Esophagus muscularis mucosa (tissue), 4 donors: ENCODE measurements around the gene ECT2. TPM values are rescaled to one million over a fixed set of nuclear protein-coding genes. Genes with fewer than 3 reads are reported as not detected.
"Not testable (repeated sequence)": the region's sequence is repeated elsewhere in the genome, so short reads cannot be mapped to it uniquely, and the experiment has no call there.

Experiments used
- DNase-seq: peaks from one replicate; pipeline ENCODE4 v3.0.0-alpha.2; 2017; ENCODE audit errors: extremely low spot score
- H3K27ac ChIP-seq, 4 donors: fragments of 200-600 bp; sonication (generic); replicated peaks in 1 of 4; 1 replicate in 3 of 4; 2 replicates in 1 of 4; pipeline ENCODE4 v1.5.1; 2016 to 2019; ENCODE audit warnings: mild to moderate bottlenecking in 1 of 4
- H3K27me3 ChIP-seq, 4 donors: fragments of 200-600 bp; sonication (generic); one replicate each; pipeline versions ENCODE4 v1.5.1 to v1.6.0; 2016 to 2019
- H3K36me3 ChIP-seq, 4 donors: fragments of 200-600 bp; sonication (generic); one replicate each; pipeline ENCODE4 v1.5.1; 2016 to 2019
- H3K4me1 ChIP-seq, 4 donors: fragments of 200-600 bp; sonication (generic); one replicate each; pipeline ENCODE4 v1.5.1; 2016 to 2019
- H3K4me3 ChIP-seq, 4 donors: fragments of 200-600 bp; sonication (generic); 1 replicate in 2 of 4; 2 replicates in 2 of 4; pipeline ENCODE4 v1.5.1; 2016 to 2019; ENCODE audit warnings: mild to moderate bottlenecking in 4 of 4, moderate library complexity in 1 of 4
- H3K9me3 ChIP-seq, 4 donors: fragments of 200-600 bp; sonication (generic); 1 replicate in 3 of 4; 2 replicates in 1 of 4; pipeline ENCODE4 v1.5.1; 2016 to 2019
- CTCF ChIP-seq, 3 experiments: fragments of 200-600 bp in 2 of 3; fragments of 450-650 bp in 1 of 3; sonication (generic) in 2 of 3; IDR thresholded peaks; one replicate each; pipeline ENCODE4 v1.5.1; 2017 to 2019; ENCODE audit warnings: antibody characterized with exemption in 3 of 3, mild to moderate bottlenecking in 2 of 3, moderate library complexity in 1 of 3
- EP300 ChIP-seq: sonication (generic); formaldehyde crosslinking; IDR thresholded peaks from one replicate; pipeline ENCODE4 v1.6.1; 2017; ENCODE audit warnings: antibody characterized with exemption
- POLR2A ChIP-seq: fragments of 450-650 bp; IDR thresholded peaks from one replicate; pipeline ENCODE4 v1.6.1; 2017; ENCODE audit warnings: antibody characterized with exemption, moderate library complexity, mild to moderate bottlenecking, low read depth
- POLR2AphosphoS5 ChIP-seq, 2 donors: sonication (generic); formaldehyde crosslinking; IDR thresholded peaks; one replicate each; pipeline ENCODE4 v1.6.1; 2017; ENCODE audit warnings: antibody characterized with exemption in 2 of 2
- WGBS: methylation state at CpG from one replicate; pipeline ENCODE4 v1.1.5; 2018; 5-methylcytosine and 5-hydroxymethylcytosine counted together
- intact Hi-C: fragments of 100-400 bp; cut with DNase I; formaldehyde crosslinking; loops from one replicate; pipeline ENCODE4 v1.15.1; 2023
- total RNA-seq, 4 donors: library from RNA; depleted of rRNA; stranded (reverse); fragments of >200 nt; gene quantifications; one replicate each; pipeline versions ENCODE4 v1.1.0 to v1.2.1, GENCODE V29; 2016

ECT2 gene
- 1 to 10 TPM; 7.3 to 8.7 (median 7.9) TPM for total RNA-seq

- Histone ChIP-seq H3K9me3 (no peaks in the 10 kb centered on the region), H3K4me1 (peaks cover 0 to 24% (median 20%) of the 10 kb centered on the region in 4 donors), H3K27ac (peak within 1 kb of the TSS; percentile 78 to 84 (median 82)), H3K27me3 (no peaks in the 10 kb centered on the region), H3K4me3 (peak within 1 kb of the TSS; percentile 70 to 88 (median 82)), H3K36me3 (no peaks in the 10 kb centered on the region)
- peak; percentile 100 for DNase-seq
- TF ChIP-seq POLR2A (no peak), EP300 (peak; percentile 29), CTCF (IDR thresholded peaks at IDR 0.05) (peak; percentile 53 to 83 (median 75)), POLR2AphosphoS5 (IDR thresholded peaks at IDR 0.05) (peak; percentile 69 to 82)
- intact Hi-C loops = no loop called here
- 1% methylated on average over 34 of the region's 49 CpGs for WGBS
Measured at GRCh38 chr3:172750368-172751174, at the start of gene ECT2. TSS of gene ECT2 (plus strand) at chr3:172750726. CDS start at chr3:172754531, 3,805 bp downstream.

GRCh38 chr3:172700936-172701455, 49.5 kb upstream of the ECT2 start:
- DNase-seq = no peak
- Histone ChIP-seq H3K36me3 (no peaks in the 10 kb centered on the region), H3K27me3 (no peaks in the 10 kb centered on the region), H3K27ac (no peak overlapping the region), H3K4me3 (no peak overlapping the region), H3K9me3 (no peaks in the 10 kb centered on the region), H3K4me1 (peaks cover 12 to 47% (median 16%) of the 10 kb centered on the region in 4 donors)
- TF ChIP-seq EP300 = no peak
- no peak for TF ChIP-seq POLR2AphosphoS5 (IDR thresholded peaks at IDR 0.05)
- no peak for TF ChIP-seq CTCF (IDR thresholded peaks at IDR 0.05)
- no peak for TF ChIP-seq POLR2A
- 92% methylated on average over 1 of the region's 1 CpG for WGBS
- intact Hi-C loops = no loop called here

GRCh38 chr3:172701751-172702150, 48.8 kb upstream of the ECT2 start:
- Histone ChIP-seq H3K9me3 (no peaks in the 10 kb centered on the region), H3K27me3 (no peaks in the 10 kb centered on the region), H3K36me3 (no peaks in the 10 kb centered on the region), H3K4me3 (no peak overlapping the region), H3K27ac (no peak overlapping the region), H3K4me1 (peaks cover 8 to 41% (median 14%) of the 10 kb centered on the region in 4 donors)
- no peak for DNase-seq
- no peak for TF ChIP-seq POLR2AphosphoS5 (IDR thresholded peaks at IDR 0.05)
- TF ChIP-seq EP300 = no peak
- TF ChIP-seq POLR2A = no peak
- no peak for TF ChIP-seq CTCF (IDR thresholded peaks at IDR 0.05)
- intact Hi-C loops = no loop called here
- WGBS = 98% methylated on average over 3 of the region's 3 CpGs

GRCh38 chr3:172702256-172702655, 48.3 kb upstream of the ECT2 start:
- H3K27me3 ChIP-seq = no peaks in the 10 kb centered on the region
- intact Hi-C loops = no loop called here
- TF ChIP-seq CTCF (IDR thresholded peaks at IDR 0.05) (no peak), EP300 (no peak), POLR2AphosphoS5 (IDR thresholded peaks at IDR 0.05) (no peak), POLR2A (no peak)
- peaks cover 9 to 36% (median 15%) of the 10 kb centered on the region in 4 donors for H3K4me1 ChIP-seq
- DNase-seq = no peak
- H3K9me3 ChIP-seq = no peaks in the 10 kb centered on the region
- no peak overlapping the region for H3K4me3 ChIP-seq
- no peaks in the 10 kb centered on the region for H3K36me3 ChIP-seq
- no peak overlapping the region for H3K27ac ChIP-seq
- 92% methylated on average over 3 of the region's 3 CpGs for WGBS

- DNase-seq, H3K27ac ChIP-seq, H3K36me3 ChIP-seq, H3K9me3 ChIP-seq, H3K27me3 ChIP-seq, H3K4me3 ChIP-seq, intact Hi-C loops: not testable (repeated sequence)
- WGBS = 93% methylated on average over 3 of the region's 3 CpGs
- peaks cover 9 to 39% (median 17%) of the 10 kb centered on the region in 4 donors for H3K4me1 ChIP-seq
Measured at GRCh38 chr3:172702731-172703130, 47.8 kb upstream of the ECT2 start.
